Kasumi-1 (cell line): ENCODE results near the gene NRCAM.
A peak's percentile ranks its signal among the peaks of the same experiment; 100 is the strongest.
"Not testable (repeated sequence)": the region's sequence is repeated elsewhere in the genome, so short reads cannot be mapped to it uniquely, and the experiment has no call there.

ENCODE experiments used
- DNase-seq, 2 experiments: peaks; one replicate each; lab custom pipeline; 2025; lab: John Stamatoyannopoulos, UW

Gene NRCAM

GRCh38 chr7:108396080-108396479 is 60.2 kb downstream of the NRCAM start:
- no peak for DNase-seq

GRCh38 chr7:108395426-108395825 is 60.8 kb downstream of the NRCAM start:
- no peak for DNase-seq

DNA sequence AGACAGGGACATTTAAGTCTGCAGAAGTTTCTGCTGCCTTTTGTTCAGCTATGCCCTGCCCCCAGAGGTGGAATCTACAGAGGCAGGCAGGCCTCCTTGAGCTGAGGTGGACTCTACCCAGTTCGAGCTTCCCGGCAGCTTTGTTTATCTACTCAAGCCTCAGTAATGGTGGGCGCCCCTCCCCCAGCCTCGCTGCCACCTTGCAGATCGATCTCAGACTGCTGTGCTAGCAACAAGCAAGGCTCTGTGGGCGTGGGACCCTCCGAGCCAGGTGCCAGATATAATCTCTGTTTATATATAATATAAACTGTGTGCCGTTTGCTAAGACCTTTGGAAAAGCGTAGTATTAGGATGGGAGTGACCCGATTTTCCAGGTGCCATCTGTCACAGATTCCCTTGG is 63.1 kb downstream of the NRCAM start:
- DNase-seq = not testable (repeated sequence)

DNA sequence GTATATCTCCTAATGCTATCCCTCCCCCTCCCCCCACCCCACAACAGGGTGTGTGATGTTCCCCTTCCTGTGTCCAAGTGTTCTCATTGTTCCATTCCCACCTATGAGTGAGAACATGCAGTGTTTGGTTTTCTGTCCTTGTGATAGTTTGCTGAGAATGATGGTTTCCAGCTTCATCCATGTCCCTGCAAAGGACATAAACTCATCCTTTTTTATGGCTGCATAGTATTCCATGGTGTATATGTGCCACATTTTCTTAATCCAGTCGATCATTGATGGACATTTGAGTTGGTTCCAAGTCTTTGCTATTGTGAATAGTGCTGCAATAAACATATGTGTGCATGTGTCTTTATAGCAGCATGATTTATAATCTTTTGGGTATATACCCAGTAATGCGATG is 68.5 kb downstream of the NRCAM start:
- DNase-seq = not testable (repeated sequence)

GRCh38 chr7:108385834-108386422 is 70.3 kb downstream of the NRCAM start:
- no peak for DNase-seq

DNA sequence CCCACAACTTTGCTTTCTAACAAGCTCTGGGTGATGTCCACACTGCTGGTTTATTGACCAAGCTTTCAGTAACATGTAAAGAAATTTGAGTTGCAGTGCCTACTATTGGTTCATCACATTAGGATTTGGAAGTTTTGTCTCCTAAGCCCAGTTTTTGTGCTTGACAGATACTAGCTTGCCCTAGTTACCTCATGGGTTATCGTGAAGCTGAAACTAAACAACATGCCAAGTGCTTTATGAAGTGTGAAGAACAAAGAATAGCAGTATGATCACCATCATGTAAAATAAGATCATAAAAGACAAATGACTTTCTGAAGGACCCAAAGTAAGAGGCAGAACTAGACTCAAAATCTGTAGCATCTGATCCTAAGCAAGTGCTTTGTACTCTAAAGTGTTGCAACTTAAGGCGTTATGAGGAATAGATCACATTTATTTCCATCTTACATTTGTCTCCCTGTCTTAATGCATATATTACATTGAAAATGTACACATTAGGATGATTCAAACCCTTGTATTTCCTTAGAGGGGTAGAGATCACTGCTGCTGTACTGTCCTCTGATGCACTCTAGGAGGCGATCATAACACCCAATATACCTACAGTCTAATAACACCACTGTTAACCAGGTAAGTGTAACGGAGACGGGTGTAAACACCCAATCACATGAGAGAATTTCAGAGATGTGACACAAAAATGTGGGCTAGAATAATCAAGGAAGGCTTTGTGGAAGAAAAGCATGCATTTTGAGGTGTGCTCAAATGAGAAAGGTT is 71.3 kb downstream of the NRCAM start:
- DNase-seq = no peak

- no peak for DNase-seq
Measured at GRCh38 chr7:108382932-108383331, 73.3 kb downstream of the NRCAM start.

GRCh38 chr7:108380517-108380916 is 75.7 kb downstream of the NRCAM start:
- DNase-seq = no peak

- DNase-seq = no peak
Measured at GRCh38 chr7:108376206-108376605, 80.0 kb downstream of the NRCAM start.

GRCh38 chr7:108375668-108376067 is 80.6 kb downstream of the NRCAM start:
- DNase-seq = no peak

GRCh38 chr7:108374899-108375298 is 81.3 kb downstream of the NRCAM start:
- DNase-seq = no peak

DNA sequence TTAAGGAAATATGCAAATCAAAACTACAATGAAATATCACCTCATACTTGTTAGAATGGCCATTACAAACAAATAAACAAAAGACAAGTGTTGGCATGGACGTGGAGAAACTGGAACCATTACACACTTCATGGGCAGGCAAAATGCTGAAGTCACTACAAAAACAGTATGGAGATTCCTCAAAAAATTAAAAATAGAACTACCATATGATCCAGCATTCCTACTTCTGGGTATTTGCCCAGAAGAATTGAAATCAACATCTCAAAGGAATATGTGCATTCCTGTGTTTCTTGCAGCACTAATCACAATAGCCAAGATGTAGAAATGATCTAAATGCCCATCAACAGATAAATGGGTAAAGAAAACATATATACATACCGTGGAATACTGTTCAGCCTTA is 83.6 kb downstream of the NRCAM start:
- no peak for DNase-seq

GRCh38 chr7:108370616-108371015 is 85.6 kb downstream of the NRCAM start:
- no peak for DNase-seq

DNA sequence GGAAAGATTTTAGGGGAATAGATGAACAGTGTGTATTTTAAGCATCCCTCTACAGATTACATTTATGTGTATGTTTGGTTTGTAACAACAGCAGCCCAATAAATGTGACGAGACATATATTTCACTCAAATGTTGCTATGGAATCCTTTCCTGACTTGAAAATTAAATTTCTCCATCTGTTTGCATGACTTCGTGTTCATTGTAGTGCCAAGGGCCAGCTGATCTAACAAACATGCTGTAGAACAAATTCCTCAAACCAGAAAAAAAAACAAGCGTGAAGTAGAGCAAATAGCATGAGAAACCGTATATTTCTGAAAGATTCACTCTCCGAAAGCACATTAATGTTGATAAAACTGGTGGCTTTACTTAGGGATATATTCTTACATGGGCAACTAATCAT is 87.8 kb downstream of the NRCAM start:
- no peak for DNase-seq

GRCh38 chr7:108367946-108368345 is 88.3 kb downstream of the NRCAM start:
- no peak for DNase-seq

- DNase-seq = no peak
Measured at GRCh38 chr7:108367314-108367713, 88.9 kb downstream of the NRCAM start.

- no peak for DNase-seq
Measured at GRCh38 chr7:108363659-108364058, 92.6 kb downstream of the NRCAM start.

GRCh38 chr7:108360058-108360800 is 96.0 kb downstream of the NRCAM start:
- DNase-seq = peak; percentile 21 to 33

GRCh38 chr7:108358553-108358952 is 97.7 kb downstream of the NRCAM start:
- no peak for DNase-seq

DNA sequence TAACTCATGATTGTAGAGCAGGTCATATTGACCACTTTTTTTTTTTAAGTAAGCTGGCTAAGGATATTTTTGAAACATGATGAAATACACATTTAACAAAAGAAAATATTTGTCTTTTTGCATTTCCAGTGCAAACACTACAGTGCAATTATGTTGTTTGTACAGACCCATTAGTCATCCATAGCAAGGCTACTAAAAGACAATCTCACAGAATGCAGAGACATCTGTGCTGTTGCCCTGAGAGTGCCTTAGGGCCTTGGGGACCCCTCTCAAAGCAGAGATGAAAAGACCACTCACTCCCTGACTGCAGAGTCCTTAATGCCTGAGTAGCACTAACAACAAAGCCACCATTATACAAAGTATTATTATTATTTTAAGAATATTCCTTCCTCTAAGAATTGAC is 104.5 kb downstream of the NRCAM start:
- no peak for DNase-seq

- no peak for DNase-seq
Measured at GRCh38 chr7:108348913-108349312, 107.3 kb downstream of the NRCAM start.

GRCh38 chr7:108347616-108348015 is 108.6 kb downstream of the NRCAM start:
- DNase-seq = peak; percentile 19 to 26

GRCh38 chr7:108345710-108346336 is 110.4 kb downstream of the NRCAM start:
- no peak for DNase-seq
